T47D (cell line): ENCODE data around the gene GRID2IP.
"Not testable (repeated sequence)": the region's sequence is repeated elsewhere in the genome, so short reads cannot be mapped to it uniquely, and the experiment has no call there.

Source experiments
- DNase-seq, 2 experiments: peaks; one replicate each; pipeline versions ENCODE4 v3.0.0 to v3.0.0-alpha.2; 2011 to 2012; ENCODE audit warnings: low read depth in 1 of 2, low spot score in 1 of 2
- JUND ChIP-seq: IDR thresholded peaks from 2 replicates; pipeline ENCODE4 v1.6.1; 2012; ENCODE audit warnings: low read depth
- in situ Hi-C: cut with HindIII; loops from 2 replicates; pipeline ENCODE4 v1.10.0; 2016; ENCODE audit warnings: low sequenced_read_pairs, low pct_unique_long_range_greater_than_20kb

GRID2IP gene

GRCh38 chr7:6551016-6551511, at the start of gene GRID2IP:
TSS of gene GRID2IP (minus strand) at chr7:6551461. CDS start at chr7:6551436, 25 bp downstream.
- TF ChIP-seq JUND, result no peak
- in situ Hi-C loops, result no loop called here
- no peak for DNase-seq

GRCh38 chr7:6600093-6600492, 48.8 kb upstream of the GRID2IP start:
- DNase-seq, result no peak
- no peak for TF ChIP-seq JUND
- in situ Hi-C loops, result no loop called here

- in situ Hi-C loops, result no loop called here
- no peak for TF ChIP-seq JUND
- DNase-seq, result peak in 1 of 2 experiments; percentile 68
Observed at GRCh38 chr7:6590645-6591110, 39.4 kb upstream of the GRID2IP start.

- DNase-seq, result peak; percentile 85 to 90
- no peak for TF ChIP-seq JUND
- in situ Hi-C loops, result no loop called here
Observed at GRCh38 chr7:6589829-6590644, 38.8 kb upstream of the GRID2IP start, which contains the start of gene INTS15. TSS of gene INTS15 (plus strand) at chr7:6590021. CDS start at chr7:6590284, 263 bp downstream.

GRCh38 chr7:6589151-6589828, 38.0 kb upstream of the GRID2IP start:
- DNase-seq, result no peak
- TF ChIP-seq JUND, result no peak
- in situ Hi-C loops, result no loop called here

GRCh38 chr7:6588566-6588965, 37.3 kb upstream of the GRID2IP start:
- no peak for DNase-seq
- in situ Hi-C loops, result no loop called here
- TF ChIP-seq JUND, result no peak

- DNase-seq, in situ Hi-C loops: not testable (repeated sequence)
Observed at GRCh38 chr7:6585746-6586432, 34.6 kb upstream of the GRID2IP start.

- in situ Hi-C loops, result no loop called here
- TF ChIP-seq JUND, result no peak
- DNase-seq, result peak in 1 of 2 experiments; percentile 50
Observed at GRCh38 chr7:6579446-6579845, 28.2 kb upstream of the GRID2IP start.

GRCh38 chr7:6578114-6579084, 27.1 kb upstream of the GRID2IP start:
- DNase-seq, result no peak
- in situ Hi-C loops, result no loop called here
- no peak for TF ChIP-seq JUND

- in situ Hi-C loops, result no loop called here
- no peak for TF ChIP-seq JUND
- peak; percentile 91 to 97 for DNase-seq
Observed at GRCh38 chr7:6577369-6578113, 26.3 kb upstream of the GRID2IP start, which contains the start of gene ZDHHC4. TSS of gene ZDHHC4 (plus strand) at chr7:6577454. CDS start at chr7:6580562, 3,108 bp downstream.

GRCh38 chr7:6576867-6577368, 25.7 kb upstream of the GRID2IP start:
- in situ Hi-C loops, DNase-seq: not testable (repeated sequence)
